ENCODE measurements around the gene MARS2. TPM values are rescaled to one million over a fixed set of nuclear protein-coding genes. Genes with fewer than 3 reads are reported as not detected.

The MARS2 gene
- total RNA-seq, 1 donor: 3.5 TPM

DNA sequence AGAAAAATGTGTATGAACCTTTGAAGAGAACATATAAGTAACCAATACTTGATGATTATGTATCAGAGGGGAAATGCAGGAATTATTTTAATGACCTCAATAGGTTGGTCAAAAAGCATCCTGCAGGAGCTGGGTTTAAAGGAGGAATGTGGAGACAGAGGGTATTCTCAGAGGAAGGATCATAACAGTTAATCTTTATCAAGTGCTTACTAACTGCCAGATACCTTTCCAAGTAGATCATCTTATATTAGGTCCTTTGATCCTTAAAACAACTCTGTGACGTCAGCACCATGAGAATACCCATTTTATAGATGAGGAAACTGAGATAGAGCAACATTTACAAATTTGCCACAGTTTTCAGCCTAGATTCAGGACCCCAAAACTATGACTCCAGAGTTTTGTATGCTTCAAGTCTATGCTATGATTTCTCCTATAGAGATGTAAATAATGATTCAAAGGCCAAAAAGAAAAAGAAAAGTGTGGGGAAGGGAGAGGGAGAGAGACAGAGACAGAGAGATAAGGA, 32.7 kb upstream of the MARS2 start:
- DNase-seq (ENCODE audit: low read depth): no peak
- TF ChIP-seq, protein P1, sequence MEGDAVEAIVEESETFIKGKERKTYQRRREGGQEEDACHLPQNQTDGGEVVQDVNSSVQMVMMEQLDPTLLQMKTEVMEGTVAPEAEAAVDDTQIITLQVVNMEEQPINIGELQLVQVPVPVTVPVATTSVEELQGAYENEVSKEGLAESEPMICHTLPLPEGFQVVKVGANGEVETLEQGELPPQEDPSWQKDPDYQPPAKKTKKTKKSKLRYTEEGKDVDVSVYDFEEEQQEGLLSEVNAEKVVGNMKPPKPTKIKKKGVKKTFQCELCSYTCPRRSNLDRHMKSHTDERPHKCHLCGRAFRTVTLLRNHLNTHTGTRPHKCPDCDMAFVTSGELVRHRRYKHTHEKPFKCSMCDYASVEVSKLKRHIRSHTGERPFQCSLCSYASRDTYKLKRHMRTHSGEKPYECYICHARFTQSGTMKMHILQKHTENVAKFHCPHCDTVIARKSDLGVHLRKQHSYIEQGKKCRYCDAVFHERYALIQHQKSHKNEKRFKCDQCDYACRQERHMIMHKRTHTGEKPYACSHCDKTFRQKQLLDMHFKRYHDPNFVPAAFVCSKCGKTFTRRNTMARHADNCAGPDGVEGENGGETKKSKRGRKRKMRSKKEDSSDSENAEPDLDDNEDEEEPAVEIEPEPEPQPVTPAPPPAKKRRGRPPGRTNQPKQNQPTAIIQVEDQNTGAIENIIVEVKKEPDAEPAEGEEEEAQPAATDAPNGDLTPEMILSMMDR (IDR thresholded peaks at IDR 0.05; ENCODE audit: insufficient read depth, low read length): no peak
- no peak overlapping the region for H3K4me3 ChIP-seq (ENCODE audit: low read depth, low read length)

- H3K4me3 ChIP-seq (ENCODE audit: low read depth, low read length): no peak overlapping the region
- no peak for DNase-seq (ENCODE audit: low read depth)
These were observed 32.1 kb upstream of the MARS2 start for GRCh38 chr2:197673106-197673505.

GRCh38 chr2:197673606-197674005, 31.6 kb upstream of the MARS2 start:
- DNase-seq (ENCODE audit: low read depth): no peak
- no peak overlapping the region for H3K4me3 ChIP-seq (ENCODE audit: low read depth, low read length)

More at GRCh38 chr2:197673106-197673505, 32.1 kb upstream of the MARS2 start:
- TF ChIP-seq, protein P1 (IDR thresholded peaks at IDR 0.05; ENCODE audit: insufficient read depth, low read length): no peak

GRCh38 chr2:197674060-197674459, 31.1 kb upstream of the MARS2 start:
- no peak overlapping the region for H3K4me3 ChIP-seq (ENCODE audit: low read depth, low read length)
- TF ChIP-seq, protein P1 (IDR thresholded peaks at IDR 0.05; ENCODE audit: insufficient read depth, low read length): no peak
- DNase-seq (ENCODE audit: low read depth): no peak

More at GRCh38 chr2:197673606-197674005, 31.6 kb upstream of the MARS2 start:
- TF ChIP-seq, protein P1 (IDR thresholded peaks at IDR 0.05; ENCODE audit: insufficient read depth, low read length): no peak

GRCh38 chr2:197674591-197674990, 30.6 kb upstream of the MARS2 start:
- H3K4me3 ChIP-seq (ENCODE audit: low read depth, low read length): peak overlapping the region; percentile 19
- TF ChIP-seq, protein P1 (IDR thresholded peaks at IDR 0.05; ENCODE audit: insufficient read depth, low read length): no peak
- DNase-seq (ENCODE audit: low read depth): peak; percentile 16

DNA sequence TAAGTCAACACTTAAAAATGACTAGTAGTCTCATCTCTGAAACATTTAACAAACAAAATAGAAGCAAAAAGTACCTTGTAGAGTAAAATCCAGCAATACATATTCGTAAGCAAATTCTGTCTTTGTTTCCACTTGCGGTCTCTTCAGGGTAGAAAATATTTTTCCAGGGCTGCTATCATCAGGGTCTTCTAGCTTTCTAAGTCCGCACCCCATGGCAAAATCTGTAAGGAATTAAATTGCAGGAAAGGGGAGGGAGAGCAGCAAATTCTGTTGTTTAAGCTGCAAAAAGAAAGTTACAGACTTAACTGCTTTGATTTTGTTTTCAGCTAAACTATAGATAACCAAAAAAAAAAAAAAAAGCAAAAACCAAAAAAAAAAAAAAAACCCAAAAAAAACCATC, 29.9 kb upstream of the MARS2 start, which contains the start of gene RFTN2:
RFTN2 (minus strand) TSS at position 342 of the 400 bp plus-strand sequence; CDS start at position 213, 129 bp downstream.
- TF ChIP-seq, protein P1 (IDR thresholded peaks at IDR 0.05; ENCODE audit: insufficient read depth, low read length): no peak
- no peak for DNase-seq (ENCODE audit: low read depth)

DNA sequence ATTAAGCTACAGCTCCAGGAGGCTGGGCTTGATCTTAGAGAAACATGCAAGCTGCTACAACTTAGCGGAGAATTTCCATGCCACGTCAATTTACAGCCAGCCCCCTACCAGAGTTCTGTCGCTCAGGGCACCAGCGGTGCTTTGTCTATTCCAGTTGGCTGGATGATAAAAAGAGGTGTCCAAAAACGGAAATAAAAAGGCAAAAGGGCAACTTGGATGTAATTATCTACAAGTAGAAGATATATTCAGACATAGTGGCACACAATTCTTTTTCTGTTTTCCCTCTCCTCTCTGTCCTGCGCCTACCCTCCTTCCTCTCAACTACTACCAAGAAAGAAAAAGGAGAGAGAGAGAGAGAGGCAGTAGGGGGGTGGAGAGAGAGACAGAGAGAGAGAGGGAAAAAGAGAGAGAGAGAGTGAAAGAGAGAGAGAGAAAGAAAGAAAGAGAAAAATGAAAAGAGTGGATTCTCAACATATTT, 29.4 kb upstream of the MARS2 start:
- TF ChIP-seq, protein P1 (IDR thresholded peaks at IDR 0.05; ENCODE audit: insufficient read depth, low read length): no peak
- H3K4me3 ChIP-seq (ENCODE audit: low read depth, low read length): peak overlapping the region; percentile 53
- DNase-seq (ENCODE audit: low read depth): peak; percentile 67

More for the DNA sequence above, 29.9 kb upstream of the MARS2 start, which contains the start of gene RFTN2:
- peak within 1 kb of the TSS; percentile 55 for H3K4me3 ChIP-seq (ENCODE audit: low read depth, low read length)

All from fibroblast of the aortic adventitia (primary cell).